GM21447 (cell line): ENCODE measurements around the gene CELSR3.

Source experiments
- ATAC-seq: cut with Tn5 transposase; IDR thresholded peaks from one replicate; pipeline ENCODE4 v1.9.1; 2021; ENCODE audit not compliant: unreplicated experiment

The CELSR3 gene

GRCh38 chr3:48600711-48601621 is 61.7 kb downstream of the CELSR3 start:
- no peak for ATAC-seq

- ATAC-seq = no peak
These were observed 63.0 kb downstream of the CELSR3 start for GRCh38 chr3:48599509-48600285.

GRCh38 chr3:48599077-48599501 is 63.6 kb downstream of the CELSR3 start:
- ATAC-seq = no peak

GRCh38 chr3:48598323-48599076 is 64.2 kb downstream of the CELSR3 start:
- ATAC-seq = no peak

GRCh38 chr3:48597408-48597800 is 65.3 kb downstream of the CELSR3 start:
- ATAC-seq = no peak

- ATAC-seq = no peak
These were observed 65.8 kb downstream of the CELSR3 start for GRCh38 chr3:48596676-48597407.

GRCh38 chr3:48596157-48596556 is 66.5 kb downstream of the CELSR3 start:
- ATAC-seq = no peak

GRCh38 chr3:48595526-48596121 is 67.1 kb downstream of the CELSR3 start:
- ATAC-seq = no peak

GRCh38 chr3:48595075-48595525 is 67.6 kb downstream of the CELSR3 start, which contains the start of gene COL7A1:
Gene COL7A1, minus strand, starts transcription at chr3:48595329. Its CDS starts 170 bp downstream, at chr3:48595159.
- no peak for ATAC-seq

GRCh38 chr3:48594417-48595049 is 68.2 kb downstream of the CELSR3 start:
- no peak for ATAC-seq

- ATAC-seq = no peak
These were observed 69.3 kb downstream of the CELSR3 start for GRCh38 chr3:48593337-48593736.

GRCh38 chr3:48592519-48593087 is 70.1 kb downstream of the CELSR3 start:
- ATAC-seq = no peak

- ATAC-seq = no peak
These were observed 70.7 kb downstream of the CELSR3 start for GRCh38 chr3:48591886-48592518.

GRCh38 chr3:48591436-48591835 is 71.2 kb downstream of the CELSR3 start:
- ATAC-seq = no peak

- no peak for ATAC-seq
These were observed 74.5 kb downstream of the CELSR3 start for GRCh38 chr3:48588230-48588629.

- no peak for ATAC-seq
These were observed 75.0 kb downstream of the CELSR3 start for GRCh38 chr3:48587686-48588085.
